Prostate gland (tissue), 2 donors: ENCODE results near the gene RNU4-1.

ENCODE experiments used
- CTCF ChIP-seq, 4 experiments: fragments of 200-600 bp in 2 of 4; fragments of 450-650 bp in 2 of 4; sonication (generic) in 2 of 4; IDR thresholded peaks; 1 replicate in 3 of 4; 2 replicates in 1 of 4; pipeline ENCODE4 v1.5.1; 2016 to 2019; ENCODE audit warnings: antibody characterized with exemption in 4 of 4, mild to moderate bottlenecking in 2 of 4, moderate library complexity in 2 of 4
- POLR2A ChIP-seq: fragments of 450-650 bp; IDR thresholded peaks from one replicate; pipeline ENCODE4 v1.6.1; 2016; ENCODE audit warnings: antibody characterized with exemption, mild to moderate bottlenecking
- POLR2AphosphoS5 ChIP-seq: sonication (generic); formaldehyde crosslinking; IDR thresholded peaks from one replicate; pipeline ENCODE4 v1.6.1; 2017; ENCODE audit warnings: antibody characterized with exemption

- TF ChIP-seq CTCF (IDR thresholded peaks at IDR 0.05): no peak
- no peak for TF ChIP-seq POLR2A
- no peak for TF ChIP-seq POLR2AphosphoS5
Measured at GRCh38 chr12:120328228-120328627, 35.2 kb upstream of the RNU4-1 start.
